RWPE1 (cell line): ENCODE data around the gene ENTR1.

Experiments used
- CTCF ChIA-PET: fragments of 350-600 bp; sonication (Branson Sonifier 250); formaldehyde crosslinking; extraction: SDS; loops from one replicate; lab custom pipeline; 2021; lab: Yijun Ruan, JAX
- POLR2A ChIA-PET: fragments of 400-600 bp; formaldehyde crosslinking; extraction: SDS; loops from one replicate; lab custom pipeline; 2020; ENCODE audit warnings: antibody characterized with exemption; ENCODE audit not compliant: low non-redundant PET; lab: Yijun Ruan, JAX
- DNase-seq: peaks from one replicate; pipeline ENCODE4 v3.0.0; 2012; ENCODE audit warnings: low spot score
- H3K27ac ChIP-seq: fragments of 450-650 bp; 2 replicates; pipeline ENCODE4 v1.5.1; 2017
- CTCF ChIP-seq: fragments of 450-650 bp; conservative IDR thresholded peaks from 2 replicates; pipeline ENCODE4 v1.5.1; 2017; ENCODE audit warnings: low read depth, mild to moderate bottlenecking

The ENTR1 gene

DNA sequence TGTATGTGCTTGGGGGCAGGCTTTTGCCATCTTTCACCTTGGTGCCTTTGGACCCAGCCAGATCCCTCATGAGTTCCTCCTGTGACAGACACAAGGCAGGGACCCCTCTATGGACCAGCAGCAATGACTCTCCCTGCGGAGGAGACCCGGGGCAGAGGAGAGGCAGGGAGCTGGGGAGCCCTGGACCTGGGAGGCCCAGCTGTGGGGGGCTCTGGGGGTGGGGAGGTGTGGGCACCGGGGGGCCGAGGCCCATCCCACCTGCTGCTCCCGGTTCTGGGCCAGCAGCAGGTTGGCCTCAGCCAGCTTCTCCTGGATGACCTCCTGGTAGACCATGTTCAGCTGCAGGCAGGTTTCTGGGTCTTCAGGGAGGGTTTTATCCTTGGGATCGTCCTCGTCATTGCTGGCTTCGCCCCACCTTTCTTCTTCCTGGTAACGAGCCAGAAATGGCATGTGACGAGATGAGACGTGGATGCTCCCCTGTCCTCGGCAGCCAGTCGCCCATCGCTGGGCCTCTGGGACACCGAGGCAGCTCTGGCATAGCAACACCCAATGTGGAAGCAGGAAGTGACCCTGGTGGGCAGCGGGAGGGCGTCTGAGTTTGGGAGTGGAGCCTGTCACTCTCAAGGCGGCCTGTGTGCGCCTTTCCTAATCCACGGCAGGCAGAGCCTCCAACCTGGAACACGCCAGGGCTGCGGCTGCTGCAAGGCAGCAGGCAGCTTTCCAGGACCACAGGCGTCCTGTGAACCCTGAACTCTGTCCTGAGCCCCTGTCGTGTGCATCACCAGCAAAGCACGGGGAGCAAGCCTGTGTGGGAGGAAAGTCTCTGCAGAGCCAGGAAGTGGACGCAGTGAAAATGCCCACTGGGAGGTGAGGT, 14.8 kb downstream of the ENTR1 start:
- no peak for DNase-seq
- ChIA-PET CTCF (interaction anchor here (1.2 kb wide), 2 partner anchors 32 to 83 kb away, joined by 4 read pairs; partner anchors contain the start of gene DNLZ), POLR2A (no interaction called here)
- H3K27ac ChIP-seq = peak overlapping the region; percentile 2; the same call in 1 of the 2 replicates
- no peak for TF ChIP-seq CTCF

GRCh38 chr9:136395020-136395340, 15.4 kb downstream of the ENTR1 start:
- no peak for DNase-seq
- CTCF ChIA-PET = interaction anchor here (1.2 kb wide), 1 partner anchor 31 kb away, joined by 4 read pairs; the partner anchor contains the start of gene DNLZ
- no peak for TF ChIP-seq CTCF
- POLR2A ChIA-PET = no interaction called here
- H3K27ac ChIP-seq = peak overlapping the region; percentile 2; the same call in 1 of the 2 replicates

GRCh38 chr9:136394312-136395019, 15.9 kb downstream of the ENTR1 start:
- CTCF ChIA-PET = interaction anchor here (0.7 kb wide), 1 partner anchor 10 kb away, joined by 3 read pairs; no protein-coding TSS in a partner anchor
- POLR2A ChIA-PET = interaction anchor here (0.9 kb wide), 1 partner anchor 12 kb away, joined by 3 read pairs; no protein-coding TSS in a partner anchor
- H3K27ac ChIP-seq = no peak overlapping the region
- no peak for TF ChIP-seq CTCF
- no peak for DNase-seq

DNA sequence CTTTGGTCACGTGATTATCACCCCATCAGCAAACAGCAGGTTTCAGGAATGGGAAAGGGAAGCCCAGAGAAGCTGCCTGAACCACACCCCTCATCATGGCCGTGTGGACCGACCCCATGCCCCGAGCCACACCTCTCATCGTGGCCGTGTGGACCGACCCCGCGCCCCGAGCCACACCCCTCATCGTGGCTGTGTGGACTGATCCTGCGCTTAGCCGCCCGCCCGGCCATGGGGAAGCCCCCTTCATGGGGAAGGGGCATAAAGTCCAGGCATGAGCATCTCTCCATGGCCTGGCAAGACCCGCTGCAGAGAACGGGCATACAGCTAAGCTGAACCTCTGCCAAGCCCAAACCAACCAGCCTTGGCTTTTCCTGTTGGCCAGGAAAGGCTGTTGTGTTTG, 16.9 kb downstream of the ENTR1 start:
- H3K27ac ChIP-seq = peak overlapping the region; percentile 15
- POLR2A ChIA-PET = interaction anchor here (1.1 kb wide), 1 partner anchor 16 kb away, joined by 3 read pairs; no protein-coding TSS in a partner anchor
- TF ChIP-seq CTCF = no peak
- DNase-seq = no peak
- CTCF ChIA-PET = interaction anchor here (0.7 kb wide), 1 partner anchor 11 kb away, joined by 3 read pairs; no protein-coding TSS in a partner anchor

GRCh38 chr9:136392538-136393449, 17.6 kb downstream of the ENTR1 start:
- ChIA-PET POLR2A (interaction anchor here (1.1 kb wide), 1 partner anchor 17 kb away, joined by 3 read pairs; no protein-coding TSS in a partner anchor), CTCF (interaction anchor here (0.6 kb wide), 1 partner anchor 96 kb away, joined by 4 read pairs; no protein-coding TSS in a partner anchor)
- no peak for TF ChIP-seq CTCF
- peak overlapping the region; percentile 15 for H3K27ac ChIP-seq
- no peak for DNase-seq
